Brain microvascular endothelial cell (primary cell): Measurements from ENCODE around the gene ZNF140.

Source experiments
- DNase-seq: peaks from one replicate; pipeline ENCODE4 v3.0.0-alpha.2; 2020
- H3K27ac ChIP-seq: fragments of 250-450 bp; sonication (Bioruptor Pico); 2 replicates; pipeline ENCODE4 v1.5.1; 2020; ENCODE audit warnings: mild to moderate bottlenecking, moderate library complexity
- H3K27me3 ChIP-seq: fragments of 250-450 bp; sonication (Bioruptor Pico); replicated peaks from 2 replicates; pipeline ENCODE4 v1.5.1; 2020; ENCODE audit warnings: mild to moderate bottlenecking
- H3K36me3 ChIP-seq: fragments of 250-450 bp; sonication (Bioruptor Pico); replicated peaks from 2 replicates; pipeline ENCODE4 v1.5.1; 2020; ENCODE audit warnings: mild to moderate bottlenecking
- H3K4me3 ChIP-seq: 2 replicates; pipeline ENCODE4 v1.5.1; 2011; ENCODE audit warnings: low read depth, mild to moderate bottlenecking, control low read depth, low read length, moderate library complexity
- CTCF ChIP-seq: IDR thresholded peaks from 2 replicates; pipeline ENCODE4 v1.5.1; 2011; ENCODE audit warnings: low read depth, mild to moderate bottlenecking, moderate library complexity, low read length, control low read depth, inconsistent platforms; ENCODE audit errors: missing control alignments
- in situ Hi-C: cut with HindIII; loops from 2 replicates; pipeline ENCODE4 v1.10.0; 2017; ENCODE audit warnings: low sequenced_read_pairs, low pct_ligation_motif_present

ZNF140 gene

DNA sequence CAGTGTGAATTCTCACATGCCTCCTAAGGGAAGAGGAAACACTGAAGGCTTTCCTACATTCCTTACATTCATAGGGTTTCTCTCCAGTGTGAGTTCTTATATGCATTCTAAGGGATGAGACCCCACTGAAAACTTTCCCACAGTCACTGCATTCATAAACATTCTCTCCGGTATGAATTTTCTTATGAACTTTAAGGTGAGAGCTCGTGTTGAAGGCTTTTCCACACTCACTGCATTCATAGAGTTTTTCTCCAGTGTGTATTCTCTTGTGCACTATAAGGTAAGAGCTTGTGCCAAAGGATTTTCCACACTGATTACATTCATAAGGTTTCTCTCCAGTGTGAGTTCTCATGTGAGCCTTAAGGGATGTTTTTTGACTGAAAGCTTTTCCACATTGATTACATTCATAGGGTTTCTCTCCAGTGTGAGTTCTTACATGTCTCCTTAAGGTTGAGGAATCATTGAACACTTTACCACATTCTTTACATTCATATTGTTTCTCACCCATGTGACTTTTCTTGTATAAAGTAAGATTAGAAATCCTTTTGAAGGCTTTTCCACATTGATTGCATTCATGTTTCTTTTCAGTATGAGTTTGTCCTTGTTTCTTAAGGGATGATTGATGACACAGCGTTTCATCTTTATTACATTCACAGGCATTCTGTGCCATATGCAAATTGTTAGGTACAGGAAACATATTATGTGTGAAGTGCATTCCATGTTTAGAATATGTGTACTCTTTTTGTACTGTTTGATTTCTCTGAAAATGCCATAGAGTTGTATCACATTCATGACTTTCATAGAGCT, 39.9 kb downstream of the ZNF140 start:
- no peak for TF ChIP-seq CTCF
- in situ Hi-C loops: no loop called here
- Histone ChIP-seq H3K4me3 (no peak overlapping the region), H3K27ac (no peak overlapping the region), H3K36me3 (peaks cover 12% of the 10 kb centered on the region), H3K27me3 (no peaks in the 10 kb centered on the region)
- no peak for DNase-seq

DNA sequence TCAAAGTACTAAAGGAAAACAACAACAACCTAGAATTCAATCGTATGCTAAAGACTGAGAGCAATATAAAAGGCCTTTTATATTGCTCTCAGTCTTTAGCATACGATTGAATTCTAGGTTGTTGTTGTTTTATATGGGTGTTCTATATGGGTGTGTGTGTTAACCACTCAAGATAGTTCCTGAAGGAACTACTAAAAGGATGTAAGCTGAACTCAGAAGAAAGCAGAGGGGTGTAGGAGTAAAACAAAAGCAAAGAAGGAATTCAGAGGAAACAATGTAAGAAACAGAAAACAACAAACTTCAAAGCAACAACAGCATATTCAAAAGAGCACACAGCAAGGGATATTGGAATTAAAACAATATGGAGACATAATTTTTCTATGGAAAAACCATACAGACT, 44.0 kb downstream of the ZNF140 start:
- TF ChIP-seq CTCF: no peak
- no peak for DNase-seq
- no peak overlapping the region for H3K27ac ChIP-seq
- H3K27me3 ChIP-seq: no peaks in the 10 kb centered on the region
- peaks cover 11% of the 10 kb centered on the region for H3K36me3 ChIP-seq
- in situ Hi-C loops: no loop called here
- H3K4me3 ChIP-seq: no peak overlapping the region

DNA sequence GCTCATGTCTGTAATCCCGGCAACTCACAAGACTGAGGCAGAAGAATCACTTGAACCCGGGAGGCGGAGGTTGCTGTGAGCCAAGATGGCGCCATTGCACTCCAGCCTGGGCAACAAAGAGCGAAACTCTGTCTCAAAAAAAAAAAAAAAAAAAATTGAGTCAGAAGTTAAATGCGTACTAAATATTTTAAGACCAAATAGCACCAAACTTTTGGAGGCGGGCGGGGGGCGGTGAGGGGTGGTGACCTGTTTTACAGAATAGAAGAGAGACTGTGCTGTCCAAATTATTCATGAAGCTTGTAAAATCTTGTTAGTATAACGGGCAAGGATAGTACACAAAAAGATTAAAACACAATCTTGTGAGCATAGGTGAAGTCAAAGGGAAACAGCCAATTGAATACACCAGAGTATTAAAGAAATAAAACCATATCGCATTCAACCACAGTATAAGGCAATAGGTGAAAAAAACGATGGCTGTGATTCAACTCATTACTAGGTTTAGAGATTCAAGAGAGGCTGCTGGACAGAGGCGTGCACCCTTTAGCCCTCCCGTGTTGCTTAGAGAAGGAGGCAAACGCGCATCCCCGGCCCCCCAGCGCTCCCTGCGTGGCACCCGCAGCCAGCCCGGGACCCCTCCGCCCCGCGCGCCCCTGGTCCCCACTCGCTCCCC, 48.8 kb downstream of the ZNF140 start:
- in situ Hi-C loops: no loop called here
- no peak for TF ChIP-seq CTCF
- H3K27ac ChIP-seq: peak overlapping the region; percentile 92
- DNase-seq: no peak
- no peaks in the 10 kb centered on the region for H3K27me3 ChIP-seq
- no peaks in the 10 kb centered on the region for H3K36me3 ChIP-seq
- H3K4me3 ChIP-seq: peak overlapping the region; percentile 88

DNA sequence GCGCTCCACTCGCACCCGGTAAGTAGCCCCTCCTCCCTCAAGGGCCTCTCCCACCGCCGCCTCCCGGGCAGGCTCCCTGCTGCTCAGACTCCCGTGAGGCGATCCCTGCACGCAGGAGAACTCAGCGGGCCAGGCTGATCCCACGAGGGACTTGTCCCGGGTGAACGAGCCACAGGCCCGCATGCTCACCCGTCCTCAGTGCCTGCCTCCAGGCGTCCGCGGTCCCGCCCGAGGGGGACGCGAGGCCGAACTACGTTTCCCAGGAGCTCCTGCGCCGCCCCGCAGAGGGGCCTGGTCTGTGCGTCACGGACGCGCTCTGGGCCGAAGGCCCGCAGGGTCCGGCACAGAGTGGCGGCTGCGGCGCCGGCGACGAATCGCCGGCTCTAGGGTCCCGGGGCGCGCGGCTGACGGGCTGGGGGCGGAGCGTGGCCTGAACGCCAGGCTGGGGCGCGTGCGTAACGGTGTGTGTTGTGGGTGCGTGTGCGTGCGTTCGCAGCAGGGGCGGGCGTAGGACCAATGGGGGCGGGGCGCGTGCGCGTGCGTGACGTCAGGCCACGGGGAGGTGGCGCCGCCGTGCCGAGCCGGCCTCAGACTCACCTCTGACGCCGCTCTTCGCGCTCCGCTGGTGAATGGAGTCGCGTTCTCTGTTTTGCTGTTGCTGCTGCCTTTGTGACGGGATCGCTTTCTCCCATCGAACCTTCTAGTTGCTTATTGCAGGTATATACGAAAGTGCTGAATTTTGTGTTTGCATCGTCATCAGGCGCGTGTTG, 49.5 kb downstream of the ZNF140 start, which contains the start of the genes ZNF10 and ZNF891:
Gene ZNF10, plus strand, starts transcription at position 590 of the 770 bp plus-strand sequence. CDS start 13,866 bp downstream, outside the sequence.
Gene ZNF891, minus strand, starts transcription at position 237 of the 770 bp plus-strand sequence. CDS start 8,356 bp downstream, outside the sequence.
- Histone ChIP-seq H3K27me3 (no peaks in the 10 kb centered on the region), H3K27ac (peak within 1 kb of the TSS; percentile 92), H3K4me3 (peak within 1 kb of the TSS; percentile 88), H3K36me3 (peaks cover 3% of the 10 kb centered on the region)
- in situ Hi-C loops: no loop called here
- peak; percentile 95 for DNase-seq
- no peak for TF ChIP-seq CTCF

GRCh38 chr12:133130808-133131128, 50.0 kb downstream of the ZNF140 start:
- TF ChIP-seq CTCF: no peak
- in situ Hi-C loops: no loop called here
- no peak for DNase-seq
- H3K27ac ChIP-seq: peak overlapping the region; percentile 92
- H3K36me3 ChIP-seq: peaks cover 9% of the 10 kb centered on the region
- no peaks in the 10 kb centered on the region for H3K27me3 ChIP-seq
- peak overlapping the region; percentile 88 for H3K4me3 ChIP-seq
